Dendritic cell treated with granulocyte-macrophage colony-stimulating factor and Interleukin-4, amounts not matched to agents 40 ng/mL and 50 ng/mL, for 4 days (primary cell): Measurements from ENCODE around the gene CDK4.

Source experiments
- H3K27ac Mint-ChIP-seq: one replicate; pipeline ENCODE4 v1.8.0; 2022; ENCODE audit warnings: mild to moderate bottlenecking, mixed read lengths
- H3K27me3 Mint-ChIP-seq: one replicate; pipeline ENCODE4 v1.8.0; 2022; ENCODE audit warnings: mild to moderate bottlenecking, mixed read lengths
- H3K36me3 Mint-ChIP-seq: one replicate; pipeline ENCODE4 v1.8.0; 2022; ENCODE audit warnings: low read depth, mixed read lengths
- H3K4me1 Mint-ChIP-seq: one replicate; pipeline ENCODE4 v1.8.0; 2022; ENCODE audit warnings: low read depth, mixed read lengths
- H3K4me3 Mint-ChIP-seq: one replicate; pipeline ENCODE4 v1.8.0; 2022; ENCODE audit warnings: mild to moderate bottlenecking, moderate library complexity, mixed read lengths
- H3K9me3 Mint-ChIP-seq: one replicate; pipeline ENCODE4 v1.8.0; 2022; ENCODE audit warnings: mixed read lengths
- intact Hi-C: fragments of 100-400 bp; cut with micrococcal nuclease; formaldehyde crosslinking; loops from one replicate; pipeline ENCODE4 v1.15.0; 2022

The CDK4 gene

DNA sequence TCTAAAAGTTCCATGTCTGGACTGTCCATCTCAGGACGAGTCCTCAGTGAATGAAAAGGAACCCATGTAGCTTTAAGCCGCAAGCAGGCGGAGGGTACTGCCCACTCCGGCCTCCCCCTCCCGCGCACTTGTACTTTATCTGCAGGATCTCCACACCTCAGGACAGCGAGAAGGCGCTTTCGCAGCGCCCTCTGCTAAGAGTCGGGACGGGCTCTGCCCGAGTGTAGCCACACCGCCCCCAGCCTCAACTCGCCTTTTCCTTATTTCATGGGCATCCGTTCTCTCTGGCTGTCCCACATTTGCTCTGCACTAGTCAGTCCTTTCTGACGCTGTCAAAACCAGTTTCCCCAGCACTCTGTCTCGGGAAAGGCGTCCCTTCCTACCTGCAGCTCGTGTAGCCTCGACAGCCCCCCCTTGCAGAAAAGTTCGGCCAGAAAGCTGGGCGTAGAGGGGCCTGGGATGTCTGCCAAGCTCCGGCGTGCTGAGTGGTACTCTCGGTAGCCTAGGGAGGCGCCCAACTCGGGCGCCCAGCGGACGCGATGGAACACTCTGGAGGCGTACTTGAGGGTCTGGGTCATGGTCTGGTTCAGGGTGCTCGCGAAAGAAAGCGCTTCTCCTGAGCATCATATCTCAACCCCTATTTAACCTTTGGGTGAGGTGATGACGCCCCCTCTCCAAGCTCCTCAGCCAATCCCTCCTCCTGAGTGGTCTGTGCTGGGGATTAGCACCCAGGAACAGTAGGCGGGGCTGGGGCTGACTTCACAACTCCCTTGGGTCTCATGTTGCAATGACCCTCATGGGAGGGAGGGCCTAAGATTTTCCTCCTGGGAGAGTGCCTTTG is 14.6 kb upstream of the CDK4 start, which contains the start of gene CYP27B1:
Gene CYP27B1 (minus strand): TSS at position 615 of the 841 bp plus-strand sequence. CDS start 37 bp downstream, at position 578.
- Mint-ChIP-seq H3K36me3 (peaks cover 33% of the 10 kb centered on the region), H3K27me3 (peaks cover 55% of the 10 kb centered on the region), H3K4me1 (peaks cover 75% of the 10 kb centered on the region), H3K27ac (no peak within 1 kb of the TSS), H3K9me3 (no peaks in the 10 kb centered on the region), H3K4me3 (peak within 1 kb of the TSS; percentile 66)
- intact Hi-C loops, result no loop called here

DNA sequence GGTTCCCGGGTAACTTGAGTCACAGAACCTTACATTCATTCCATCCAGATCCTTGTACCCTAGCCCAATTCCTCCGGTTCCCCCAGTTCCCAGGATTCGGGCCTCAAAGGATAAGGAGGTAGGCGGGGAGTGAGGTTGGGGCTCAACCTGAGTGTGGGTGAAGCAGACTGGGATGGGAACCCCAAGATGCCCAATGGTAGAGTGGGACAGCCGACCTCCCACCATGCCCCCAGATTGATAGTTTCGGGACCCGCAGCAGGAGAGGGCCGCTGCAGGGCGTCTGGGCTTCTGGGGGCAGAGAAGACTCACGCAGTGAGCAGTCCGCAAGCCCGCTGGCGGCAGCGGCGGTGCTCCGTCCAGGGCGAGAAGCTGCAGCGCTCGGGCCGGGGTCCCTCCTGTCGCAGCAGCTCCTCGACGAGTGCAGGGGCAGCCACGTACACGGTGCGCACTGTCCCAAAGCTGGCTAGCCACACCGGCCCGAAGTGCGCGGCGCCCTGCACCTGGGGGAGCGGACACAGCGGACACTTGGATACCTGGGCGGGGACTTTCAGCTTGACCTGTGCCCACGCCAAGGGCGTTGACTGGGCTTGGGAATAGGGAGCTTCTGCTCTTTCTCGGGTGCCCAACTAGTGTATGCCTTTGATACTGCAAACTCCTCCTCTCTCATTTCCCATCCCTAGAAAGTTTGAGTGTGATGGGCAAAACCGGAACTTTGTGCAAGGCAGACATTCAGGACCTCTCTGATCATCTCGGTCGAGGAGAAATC is 13.8 kb upstream of the CDK4 start:
- H3K27ac Mint-ChIP-seq, result peak overlapping the region; percentile 35
- intact Hi-C loops, result no loop called here
- H3K4me3 Mint-ChIP-seq, result peak overlapping the region; percentile 76
- peaks cover 55% of the 10 kb centered on the region for H3K27me3 Mint-ChIP-seq
- H3K36me3 Mint-ChIP-seq, result peaks cover 30% of the 10 kb centered on the region
- no peaks in the 10 kb centered on the region for H3K9me3 Mint-ChIP-seq
- peaks cover 70% of the 10 kb centered on the region for H3K4me1 Mint-ChIP-seq

DNA sequence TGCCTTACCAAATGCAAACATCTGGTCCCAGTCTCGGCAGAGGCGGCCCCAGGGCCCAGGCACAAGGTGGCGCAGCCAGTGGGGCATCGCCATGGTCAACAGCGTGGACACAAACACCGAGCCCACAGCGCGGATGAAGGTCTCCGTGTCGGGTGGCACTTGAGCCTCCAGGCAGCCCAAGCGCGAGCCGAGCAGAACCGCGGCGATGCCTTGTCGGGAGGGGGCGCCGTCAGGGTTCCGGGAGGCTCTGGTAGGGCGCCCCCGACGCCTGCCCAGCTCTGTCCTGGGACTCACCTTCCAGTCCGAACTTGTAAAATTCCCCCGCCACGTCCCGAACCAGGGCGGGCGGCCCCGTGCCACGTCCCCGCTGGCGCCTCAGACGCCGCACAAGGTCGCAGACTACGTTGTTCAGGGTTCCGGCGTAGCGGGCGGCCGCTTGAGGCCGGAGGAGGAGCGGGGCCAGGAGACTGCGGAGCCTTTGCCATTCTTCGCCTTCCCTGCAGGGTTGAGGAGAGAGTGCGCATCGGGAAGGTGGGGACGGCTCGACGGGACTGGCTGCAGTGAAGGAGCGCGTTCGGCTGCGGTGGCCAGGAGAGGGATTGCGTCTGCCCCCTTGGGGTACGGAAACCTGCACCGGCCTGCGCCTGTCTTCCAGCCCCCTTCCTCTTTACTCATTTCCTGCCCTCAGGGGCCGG is 13.0 kb upstream of the CDK4 start:
- intact Hi-C loops, result no loop called here
- Mint-ChIP-seq H3K27ac (peak overlapping the region; percentile 35), H3K36me3 (peaks cover 23% of the 10 kb centered on the region), H3K9me3 (no peaks in the 10 kb centered on the region), H3K4me3 (peak overlapping the region; percentile 76), H3K4me1 (peaks cover 70% of the 10 kb centered on the region), H3K27me3 (peaks cover 55% of the 10 kb centered on the region)

DNA sequence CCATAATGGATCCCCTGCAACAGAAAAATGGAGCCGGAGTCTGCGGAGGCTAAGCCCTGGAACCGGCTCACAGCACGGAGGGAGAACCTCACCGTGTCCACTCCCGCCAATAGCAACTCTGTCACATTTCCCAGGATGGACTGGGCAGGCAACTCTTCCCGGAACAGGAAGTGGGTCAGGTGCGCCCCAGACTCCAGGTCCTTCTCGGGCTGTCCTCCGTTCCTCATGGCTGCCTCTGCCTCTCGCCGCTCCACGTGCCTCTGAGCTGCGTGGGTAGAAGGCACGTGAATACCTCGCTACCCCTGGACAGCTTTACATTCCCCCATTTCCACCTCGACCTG is 12.5 kb upstream of the CDK4 start:
- intact Hi-C loops, result no loop called here
- Mint-ChIP-seq H3K27me3 (peaks cover 55% of the 10 kb centered on the region), H3K9me3 (no peaks in the 10 kb centered on the region), H3K4me1 (peaks cover 70% of the 10 kb centered on the region), H3K27ac (no peak overlapping the region), H3K4me3 (peak overlapping the region; percentile 76), H3K36me3 (peaks cover 20% of the 10 kb centered on the region)

DNA sequence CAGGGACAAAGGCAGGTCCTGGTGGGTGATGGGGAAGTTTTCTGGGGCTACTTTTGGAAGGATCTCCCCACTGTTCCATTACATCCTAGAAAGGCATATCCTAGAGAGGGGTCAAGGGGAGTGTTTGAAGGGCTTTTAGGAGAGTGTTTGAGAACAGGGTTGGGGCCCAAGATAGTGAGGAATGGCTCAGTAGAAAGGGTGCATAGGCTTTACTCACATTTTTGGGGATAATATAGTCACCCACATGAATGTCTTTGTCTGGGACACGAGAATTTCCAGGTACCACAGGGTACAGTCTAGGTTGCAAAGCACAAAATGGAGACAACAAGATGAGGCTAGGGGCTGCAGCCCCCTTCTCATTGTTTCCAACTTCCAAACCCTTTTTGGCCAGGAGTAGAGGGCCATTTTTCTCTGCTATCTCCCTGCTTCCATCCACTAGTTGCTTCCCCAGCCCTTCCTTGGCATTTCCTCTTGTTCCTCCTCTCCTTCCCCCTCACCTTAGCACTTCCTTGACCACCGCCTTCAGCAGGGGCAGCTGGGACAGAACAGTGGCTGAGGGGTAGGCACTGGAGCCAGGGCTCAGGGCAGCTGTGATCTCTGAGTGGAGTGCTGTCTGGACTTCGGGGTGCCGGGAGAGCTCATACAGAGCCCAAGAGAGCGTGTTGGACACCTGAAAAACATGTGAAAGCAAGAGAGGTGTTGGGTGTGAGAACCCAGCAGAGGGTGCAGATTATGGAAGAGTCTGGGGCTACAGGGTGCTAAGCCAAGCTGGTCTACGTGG is 12.0 kb upstream of the CDK4 start:
- Mint-ChIP-seq H3K27ac (no peak overlapping the region), H3K36me3 (peaks cover 20% of the 10 kb centered on the region), H3K4me1 (peaks cover 70% of the 10 kb centered on the region), H3K9me3 (no peaks in the 10 kb centered on the region), H3K27me3 (peaks cover 55% of the 10 kb centered on the region), H3K4me3 (no peak overlapping the region)
- intact Hi-C loops, result no loop called here

DNA sequence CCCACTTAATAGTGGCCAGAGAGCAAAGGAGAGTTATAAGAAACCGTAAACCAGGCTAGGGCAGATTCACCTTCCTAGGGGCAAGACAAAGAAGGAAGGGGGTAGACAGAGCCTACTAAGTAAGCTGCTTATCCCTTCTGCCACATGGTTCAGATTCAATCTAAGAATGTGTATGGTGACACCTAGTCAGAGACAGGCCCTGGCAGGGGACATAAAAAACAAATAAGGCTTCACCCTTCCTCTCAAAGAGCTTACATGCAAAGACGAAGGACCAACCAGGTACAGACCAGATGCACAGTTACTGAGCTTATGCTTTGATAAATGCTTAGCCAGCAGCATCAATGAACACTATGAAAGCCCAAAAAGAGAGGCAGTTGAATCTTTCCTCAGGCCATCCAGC is 10.4 kb upstream of the CDK4 start:
- Mint-ChIP-seq H3K27me3 (peaks cover 45% of the 10 kb centered on the region), H3K36me3 (peaks cover 22% of the 10 kb centered on the region), H3K4me1 (peaks cover 61% of the 10 kb centered on the region), H3K27ac (no peak overlapping the region), H3K4me3 (no peak overlapping the region), H3K9me3 (no peaks in the 10 kb centered on the region)
- intact Hi-C loops, result no loop called here

DNA sequence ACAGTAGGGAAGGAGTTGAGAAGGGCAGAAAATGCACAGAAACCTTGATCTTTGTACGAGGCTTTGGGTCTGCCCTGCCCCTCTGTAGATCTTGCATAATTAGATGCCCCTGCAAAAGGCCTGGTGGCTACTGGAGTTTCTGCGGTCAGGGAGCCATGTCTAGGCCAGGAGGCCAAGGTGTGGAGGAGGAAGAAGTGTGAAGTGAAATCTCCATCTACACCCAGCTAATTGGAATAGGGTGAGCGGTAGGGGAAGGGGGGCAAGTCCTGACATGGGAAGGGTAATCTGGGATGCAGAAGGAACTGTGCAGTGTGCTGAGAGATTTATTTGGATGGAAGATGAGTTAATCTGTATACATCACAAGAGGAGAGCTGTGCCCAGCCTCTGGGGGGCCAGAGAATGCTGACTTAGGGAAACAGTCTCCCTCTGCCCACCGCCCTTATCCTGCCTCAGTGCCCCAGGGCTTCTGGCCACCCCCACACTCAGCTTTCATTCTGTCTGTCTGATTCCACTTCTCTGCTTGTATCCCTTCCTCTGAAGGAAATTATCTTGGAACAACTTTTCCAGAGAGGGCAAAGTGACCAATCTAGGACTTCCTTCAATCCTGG is 9.4 kb upstream of the CDK4 start:
- no peak overlapping the region for H3K27ac Mint-ChIP-seq
- no peak overlapping the region for H3K4me3 Mint-ChIP-seq
- peaks cover 32% of the 10 kb centered on the region for H3K36me3 Mint-ChIP-seq
- intact Hi-C loops, result no loop called here
- peaks cover 60% of the 10 kb centered on the region for H3K4me1 Mint-ChIP-seq
- no peaks in the 10 kb centered on the region for H3K9me3 Mint-ChIP-seq
- H3K27me3 Mint-ChIP-seq, result peaks cover 36% of the 10 kb centered on the region

DNA sequence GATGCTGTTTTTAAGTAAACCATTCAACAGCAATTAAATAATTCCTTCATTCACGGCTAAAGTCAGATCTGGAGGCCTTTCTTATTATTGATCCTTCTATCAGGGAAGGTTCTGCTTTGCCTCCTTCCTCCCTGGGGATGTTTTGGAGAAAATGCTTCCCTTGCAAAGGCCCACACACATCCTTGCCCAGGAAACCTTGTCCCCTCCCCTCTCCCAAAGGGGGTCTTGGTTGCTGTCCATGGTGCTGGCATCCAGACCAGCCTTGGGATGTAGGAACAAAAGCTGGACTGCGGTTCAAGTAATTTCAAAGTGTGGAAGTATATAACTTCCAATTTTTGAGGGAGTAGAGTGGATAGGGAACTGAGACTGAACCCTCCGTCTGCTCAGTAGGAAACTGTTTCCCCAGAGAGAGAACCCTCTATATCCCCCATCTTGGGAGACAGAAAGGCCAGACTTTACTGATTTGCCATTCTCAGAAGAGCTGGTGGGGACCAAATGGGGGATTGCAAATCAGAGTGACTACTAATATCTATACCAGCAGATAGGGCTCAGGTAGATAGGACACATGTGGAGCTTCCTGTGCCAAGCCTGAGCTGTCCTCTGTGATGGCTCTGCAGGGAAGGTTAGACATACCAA is 8.4 kb upstream of the CDK4 start:
- Mint-ChIP-seq H3K36me3 (peaks cover 32% of the 10 kb centered on the region), H3K4me1 (peaks cover 55% of the 10 kb centered on the region), H3K9me3 (no peaks in the 10 kb centered on the region), H3K27ac (no peak overlapping the region), H3K27me3 (peaks cover 26% of the 10 kb centered on the region), H3K4me3 (no peak overlapping the region)
- intact Hi-C loops, result no loop called here

DNA sequence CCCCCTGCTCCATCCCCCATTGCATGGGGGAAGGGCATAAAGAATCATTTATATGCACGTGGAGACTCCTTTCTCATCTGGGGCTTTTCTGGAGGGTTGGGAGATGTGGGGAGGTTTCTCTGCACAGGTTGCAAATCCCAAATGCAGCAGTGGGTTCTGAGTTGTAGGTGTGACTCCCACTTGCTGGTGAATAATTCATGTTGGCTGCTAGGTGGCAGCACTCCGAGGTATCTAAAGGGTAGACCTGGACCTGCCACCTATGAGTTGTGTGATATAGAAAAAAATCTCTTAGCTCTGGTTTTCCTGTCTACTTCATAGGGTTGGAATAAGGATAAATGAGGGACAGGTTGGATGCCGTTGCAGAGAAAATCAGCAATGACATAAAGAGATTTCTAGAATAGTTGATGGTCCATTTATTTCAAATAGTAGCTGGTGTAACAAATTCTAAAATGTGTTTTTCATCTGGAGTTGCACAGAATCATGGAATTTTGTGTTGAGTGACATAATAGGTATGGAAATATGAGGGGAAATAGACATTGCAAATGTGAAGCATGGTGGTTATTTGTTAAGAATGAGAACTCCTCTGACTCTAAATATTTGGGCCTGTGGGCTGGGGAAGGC is 7.4 kb upstream of the CDK4 start:
- H3K4me3 Mint-ChIP-seq, result no peak overlapping the region
- peaks cover 49% of the 10 kb centered on the region for H3K4me1 Mint-ChIP-seq
- H3K27ac Mint-ChIP-seq, result no peak overlapping the region

DNA sequence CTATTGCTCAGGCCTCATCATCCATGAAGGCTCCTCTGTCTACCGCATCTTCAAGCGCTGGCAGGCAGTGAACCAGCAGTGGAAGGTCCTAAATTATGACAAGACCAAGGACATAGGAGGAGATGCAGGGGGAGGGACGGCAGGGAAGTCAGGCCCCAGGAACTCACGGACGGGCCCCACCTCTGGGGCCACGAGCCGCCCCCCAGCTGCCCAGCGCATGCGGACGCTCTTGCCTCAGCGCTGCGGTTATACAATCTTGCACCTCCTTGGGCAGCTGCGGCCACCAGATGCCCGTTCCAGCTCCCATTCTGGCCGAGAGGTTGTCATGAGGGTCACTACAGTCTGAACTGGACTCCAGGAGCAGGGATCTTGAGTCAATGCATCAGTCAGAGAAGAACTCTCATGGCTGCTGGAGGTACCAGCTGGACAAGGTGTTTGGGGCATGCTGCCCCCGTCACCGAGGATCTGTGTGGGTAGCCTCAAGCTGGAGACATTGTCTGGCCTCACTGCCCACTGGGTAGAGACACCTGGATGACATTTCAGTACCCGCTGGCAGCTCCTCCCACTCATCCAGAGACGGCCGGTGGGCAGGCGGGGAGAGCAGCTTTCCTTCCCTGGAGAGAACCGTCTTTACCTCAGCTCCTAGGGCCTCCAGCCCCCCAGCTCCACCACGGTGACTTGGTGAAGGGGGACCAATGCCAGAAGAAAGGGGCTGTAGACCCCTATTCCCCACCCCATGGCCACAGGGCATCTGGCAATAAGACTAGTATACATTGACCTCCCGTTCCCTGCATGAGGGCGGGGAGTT is 6.6 kb upstream of the CDK4 start:
- Mint-ChIP-seq H3K4me3 (no peak overlapping the region), H3K9me3 (no peaks in the 10 kb centered on the region), H3K36me3 (peaks cover 32% of the 10 kb centered on the region), H3K27me3 (peaks cover 16% of the 10 kb centered on the region), H3K4me1 (peaks cover 52% of the 10 kb centered on the region), H3K27ac (no peak overlapping the region)
- intact Hi-C loops, result no loop called here

More for the DNA sequence above, 7.4 kb upstream of the CDK4 start:
- H3K36me3 Mint-ChIP-seq, result peaks cover 32% of the 10 kb centered on the region
- H3K9me3 Mint-ChIP-seq, result no peaks in the 10 kb centered on the region
- H3K27me3 Mint-ChIP-seq, result peaks cover 19% of the 10 kb centered on the region
- intact Hi-C loops, result no loop called here

DNA sequence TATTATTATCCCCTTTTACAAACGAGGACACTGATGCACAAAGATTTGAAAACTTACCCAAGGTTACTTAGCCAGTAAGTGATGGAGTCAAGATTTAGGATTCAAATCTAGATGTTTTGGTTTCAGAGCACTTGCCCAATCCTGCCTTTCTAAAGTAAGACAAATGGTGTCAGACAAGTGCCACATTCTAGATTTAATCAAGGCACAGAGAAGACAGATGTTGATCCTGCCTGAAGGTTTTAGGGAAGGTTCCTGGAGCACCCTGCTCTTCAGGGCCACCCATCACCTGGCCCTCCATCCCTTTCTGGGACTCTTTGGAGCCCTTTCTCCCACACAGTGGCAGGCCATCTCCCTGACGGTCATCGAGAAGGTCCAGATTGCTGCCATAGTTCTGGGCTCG is 5.7 kb upstream of the CDK4 start:
- H3K4me1 Mint-ChIP-seq, result peaks cover 62% of the 10 kb centered on the region

More for the DNA sequence above, 5.7 kb upstream of the CDK4 start:
- H3K9me3 Mint-ChIP-seq, result no peaks in the 10 kb centered on the region
- H3K36me3 Mint-ChIP-seq, result peaks cover 32% of the 10 kb centered on the region
- H3K27ac Mint-ChIP-seq, result no peak overlapping the region
- intact Hi-C loops, result loop anchor here (2.0 kb wide), 1 partner anchor 15 kb away; the partner anchor contains the start of genes EEF1AKMT3 and METTL1
- peaks cover 7% of the 10 kb centered on the region for H3K27me3 Mint-ChIP-seq
- H3K4me3 Mint-ChIP-seq, result no peak overlapping the region
